Measurements from ENCODE around the gene ACAA1. TPM values are rescaled to one million over a fixed set of nuclear protein-coding genes. Genes with fewer than 3 reads are reported as not detected.

The ACAA1 gene
- total RNA-seq, 2 donors from 2014 or later: 50.9 to 74.0 TPM

DNA sequence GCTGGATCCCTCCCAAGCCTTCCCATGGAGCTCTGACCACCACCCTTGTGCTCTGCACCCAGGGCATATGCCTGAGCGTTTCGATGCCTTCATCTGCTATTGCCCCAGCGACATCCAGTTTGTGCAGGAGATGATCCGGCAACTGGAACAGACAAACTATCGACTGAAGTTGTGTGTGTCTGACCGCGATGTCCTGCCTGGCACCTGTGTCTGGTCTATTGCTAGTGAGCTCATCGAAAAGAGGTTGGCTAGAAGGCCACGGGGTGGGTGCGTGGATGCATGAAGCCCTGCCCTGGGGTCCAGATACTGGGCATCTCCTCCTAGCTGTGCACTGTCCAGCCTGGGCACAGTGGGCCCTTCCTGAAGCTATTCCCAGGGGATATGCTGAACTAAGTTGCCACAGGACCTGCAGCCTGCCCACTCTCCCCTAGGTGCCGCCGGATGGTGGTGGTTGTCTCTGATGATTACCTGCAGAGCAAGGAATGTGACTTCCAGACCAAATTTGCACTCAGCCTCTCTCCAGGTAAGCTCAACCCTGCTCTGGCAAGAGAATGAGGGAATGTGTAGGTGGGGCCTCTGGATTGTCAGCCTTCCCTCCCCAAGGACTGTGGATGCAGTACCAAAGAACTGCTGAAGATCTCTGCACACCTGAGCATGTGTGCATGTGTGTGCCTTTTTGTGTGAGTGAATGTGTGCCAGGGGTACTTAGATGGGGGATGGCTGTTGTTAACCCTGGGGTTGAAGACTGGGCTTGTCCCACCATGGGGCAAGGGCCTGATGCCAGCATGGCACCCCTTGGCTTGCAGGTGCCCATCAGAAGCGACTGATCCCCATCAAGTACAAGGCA is 3.6 kb upstream of the ACAA1 start:
- Histone ChIP-seq H3K27ac (no peak overlapping the region), H3K27me3 (no peaks in the 10 kb centered on the region), H3K4me3 (no peak overlapping the region), H3K9me3 (no peaks in the 10 kb centered on the region), H3K4me1 (peaks cover 0 to 38% of the 10 kb centered on the region in 2 donors), H3K36me3 (peaks cover 12% of the 10 kb centered on the region)
- DNase-seq (ENCODE audit: low spot score): no peak
- TF ChIP-seq, protein P1, sequence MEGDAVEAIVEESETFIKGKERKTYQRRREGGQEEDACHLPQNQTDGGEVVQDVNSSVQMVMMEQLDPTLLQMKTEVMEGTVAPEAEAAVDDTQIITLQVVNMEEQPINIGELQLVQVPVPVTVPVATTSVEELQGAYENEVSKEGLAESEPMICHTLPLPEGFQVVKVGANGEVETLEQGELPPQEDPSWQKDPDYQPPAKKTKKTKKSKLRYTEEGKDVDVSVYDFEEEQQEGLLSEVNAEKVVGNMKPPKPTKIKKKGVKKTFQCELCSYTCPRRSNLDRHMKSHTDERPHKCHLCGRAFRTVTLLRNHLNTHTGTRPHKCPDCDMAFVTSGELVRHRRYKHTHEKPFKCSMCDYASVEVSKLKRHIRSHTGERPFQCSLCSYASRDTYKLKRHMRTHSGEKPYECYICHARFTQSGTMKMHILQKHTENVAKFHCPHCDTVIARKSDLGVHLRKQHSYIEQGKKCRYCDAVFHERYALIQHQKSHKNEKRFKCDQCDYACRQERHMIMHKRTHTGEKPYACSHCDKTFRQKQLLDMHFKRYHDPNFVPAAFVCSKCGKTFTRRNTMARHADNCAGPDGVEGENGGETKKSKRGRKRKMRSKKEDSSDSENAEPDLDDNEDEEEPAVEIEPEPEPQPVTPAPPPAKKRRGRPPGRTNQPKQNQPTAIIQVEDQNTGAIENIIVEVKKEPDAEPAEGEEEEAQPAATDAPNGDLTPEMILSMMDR (IDR thresholded peaks at IDR 0.05): no peak

DNA sequence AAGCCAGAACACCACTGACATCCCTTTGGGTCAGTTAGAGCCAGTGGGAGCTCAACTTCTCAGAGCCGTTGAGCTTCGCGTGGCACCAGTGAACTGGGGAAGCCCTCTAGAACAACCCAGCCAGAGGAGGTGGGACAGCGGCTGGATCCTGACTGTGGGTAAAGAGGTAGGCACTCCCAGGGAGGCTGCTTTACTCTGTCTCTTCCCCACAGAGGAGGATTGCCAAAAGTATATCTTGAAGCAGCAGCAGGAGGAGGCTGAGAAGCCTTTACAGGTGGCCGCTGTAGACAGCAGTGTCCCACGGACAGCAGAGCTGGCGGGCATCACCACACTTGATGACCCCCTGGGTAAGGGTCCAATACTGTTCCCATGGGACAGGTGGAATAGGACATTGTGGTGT is 2.7 kb upstream of the ACAA1 start:
- H3K4me3 ChIP-seq: peak overlapping the region; percentile 53 to 99
- no peak for DNase-seq (ENCODE audit: low spot score)
- H3K27me3 ChIP-seq: no peaks in the 10 kb centered on the region
- peak overlapping the region in 1 of 2 donors; percentile 91 for H3K27ac ChIP-seq
- H3K4me1 ChIP-seq: peaks cover 0 to 45% of the 10 kb centered on the region in 2 donors
- peaks cover 15% of the 10 kb centered on the region for H3K36me3 ChIP-seq
- H3K9me3 ChIP-seq: no peaks in the 10 kb centered on the region
- TF ChIP-seq, protein P1 (IDR thresholded peaks at IDR 0.05): no peak

DNA sequence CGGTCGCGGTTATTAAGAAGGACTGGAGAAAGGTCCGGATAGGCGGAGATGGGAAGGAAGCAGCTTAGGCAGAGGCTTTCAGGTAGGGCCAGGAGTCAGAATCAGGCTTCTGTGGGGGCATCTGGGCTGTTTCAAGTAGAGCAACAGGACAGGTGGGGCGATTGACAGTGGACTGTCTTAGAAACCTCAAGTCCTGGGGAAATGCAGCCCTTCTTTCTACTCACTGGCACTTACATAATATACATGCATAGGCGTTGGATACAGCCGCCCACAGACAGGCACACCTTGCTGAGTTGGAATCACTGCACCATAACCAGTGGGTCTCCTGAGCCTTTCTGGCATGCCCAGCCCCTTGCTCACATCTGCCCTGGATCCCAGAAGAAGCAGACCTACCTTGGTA is 2.3 kb upstream of the ACAA1 start:
- Histone ChIP-seq H3K27me3 (no peaks in the 10 kb centered on the region), H3K4me3 (peak overlapping the region; percentile 53 to 99), H3K27ac (peak overlapping the region; percentile 91 to 96), H3K36me3 (peaks cover 19% of the 10 kb centered on the region), H3K9me3 (no peaks in the 10 kb centered on the region), H3K4me1 (peaks cover 0 to 45% of the 10 kb centered on the region in 2 donors)
- no peak for DNase-seq (ENCODE audit: low spot score)
- TF ChIP-seq, protein P1 (IDR thresholded peaks at IDR 0.05): no peak

DNA sequence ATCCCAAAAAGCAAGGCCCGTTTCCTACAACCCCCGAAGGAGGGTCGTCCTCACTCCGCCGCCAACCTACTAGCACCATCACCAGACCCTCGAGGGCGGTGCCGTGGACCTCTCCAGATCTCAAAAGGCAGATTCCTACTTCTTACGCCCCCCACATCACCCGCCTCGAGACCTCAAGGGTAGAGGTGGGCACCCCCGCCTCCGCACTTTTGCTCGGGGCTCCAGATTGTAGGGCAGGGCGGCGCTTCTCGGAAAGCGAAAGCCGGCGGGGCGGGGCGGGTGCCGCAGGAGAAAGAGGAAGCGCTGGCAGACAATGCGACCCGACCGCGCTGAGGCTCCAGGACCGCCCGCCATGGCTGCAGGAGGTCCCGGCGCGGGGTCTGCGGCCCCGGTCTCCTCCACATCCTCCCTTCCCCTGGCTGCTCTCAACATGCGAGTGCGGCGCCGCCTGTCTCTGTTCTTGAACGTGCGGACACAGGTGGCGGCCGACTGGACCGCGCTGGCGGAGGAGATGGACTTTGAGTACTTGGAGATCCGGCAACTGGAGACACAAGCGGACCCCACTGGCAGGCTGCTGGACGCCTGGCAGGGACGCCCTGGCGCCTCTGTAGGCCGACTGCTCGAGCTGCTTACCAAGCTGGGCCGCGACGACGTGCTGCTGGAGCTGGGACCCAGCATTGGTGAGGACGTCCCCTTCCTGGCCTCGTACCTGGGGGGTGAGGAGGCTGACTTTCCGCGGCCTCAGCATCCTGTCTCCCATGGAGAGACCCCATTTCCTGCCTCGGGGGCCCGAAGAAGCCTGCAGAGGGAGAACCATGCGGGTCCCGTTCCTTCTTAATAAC is 1.6 kb upstream of the ACAA1 start, which contains the start of gene MYD88:
TSS of gene MYD88 (plus strand) at position 313 of the 842 bp plus-strand sequence. CDS start at position 353, 40 bp downstream.
- DNase-seq (ENCODE audit: low spot score): peak; percentile 87
- H3K27ac ChIP-seq: peak within 1 kb of the TSS; percentile 91 to 96
- H3K4me3 ChIP-seq: peak within 1 kb of the TSS; percentile 53 to 99
- no peaks in the 10 kb centered on the region for H3K27me3 ChIP-seq
- H3K9me3 ChIP-seq: no peaks in the 10 kb centered on the region
- peaks cover 26% of the 10 kb centered on the region for H3K36me3 ChIP-seq
- TF ChIP-seq, protein P1 (IDR thresholded peaks at IDR 0.05): no peak
- H3K4me1 ChIP-seq: peaks cover 0 to 45% of the 10 kb centered on the region in 2 donors

DNA sequence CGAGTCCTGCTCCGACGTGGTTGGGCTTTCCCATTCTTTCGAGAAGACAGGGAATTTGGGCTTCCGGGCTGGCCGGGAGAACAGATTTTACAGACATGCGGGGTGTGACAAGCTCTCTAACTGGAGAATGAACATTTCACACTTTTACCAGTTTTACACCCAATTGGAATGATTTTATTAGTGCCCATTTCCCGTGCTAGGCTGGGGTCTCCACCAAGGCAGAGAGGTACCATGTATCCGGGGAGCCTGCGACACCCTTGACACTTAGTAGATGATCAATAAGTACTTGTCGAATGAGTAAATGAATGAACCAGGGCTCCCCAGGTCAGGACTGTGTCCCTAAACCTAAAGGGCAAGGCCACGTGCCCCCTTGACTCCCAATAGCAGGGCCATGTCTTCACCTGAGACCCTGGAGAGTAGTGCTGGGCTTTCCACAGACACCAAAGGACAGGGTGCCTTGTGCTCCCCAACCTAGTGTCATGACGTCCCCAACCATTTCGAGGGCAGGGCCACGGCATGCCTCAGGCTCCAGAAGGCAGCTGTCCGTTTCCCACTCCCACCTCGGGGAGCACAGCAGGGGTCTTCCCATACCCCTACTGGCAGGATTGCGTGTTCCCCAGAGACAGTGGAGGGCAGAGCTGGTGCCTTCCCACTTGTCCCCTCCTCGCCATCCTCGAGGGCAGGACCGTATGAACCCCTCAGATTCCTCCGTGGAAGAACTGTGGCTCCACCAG is 855 bp upstream of the ACAA1 start:
- H3K27me3 ChIP-seq: no peaks in the 10 kb centered on the region
- peaks cover 0 to 45% of the 10 kb centered on the region in 2 donors for H3K4me1 ChIP-seq
- peak; percentile 64 for DNase-seq (ENCODE audit: low spot score)
- H3K9me3 ChIP-seq: no peaks in the 10 kb centered on the region
- TF ChIP-seq, protein P1 (IDR thresholded peaks at IDR 0.05): no peak
- peak overlapping the region; percentile 53 to 99 for H3K4me3 ChIP-seq
- peak overlapping the region; percentile 91 to 96 for H3K27ac ChIP-seq
- H3K36me3 ChIP-seq: peaks cover 34% of the 10 kb centered on the region

All from right atrium auricular region (tissue), 2 donors.